ENCODE measurements around the gene ITPRIP. TPM values are rescaled to one million over a fixed set of nuclear protein-coding genes. Genes with fewer than 3 reads are reported as not detected.

The ITPRIP gene
- total and polyA plus RNA-seq, 2 donors (not counting 1 experiment from before 2014, with no cell fraction given), result 6.8 to 18.8 TPM

DNA sequence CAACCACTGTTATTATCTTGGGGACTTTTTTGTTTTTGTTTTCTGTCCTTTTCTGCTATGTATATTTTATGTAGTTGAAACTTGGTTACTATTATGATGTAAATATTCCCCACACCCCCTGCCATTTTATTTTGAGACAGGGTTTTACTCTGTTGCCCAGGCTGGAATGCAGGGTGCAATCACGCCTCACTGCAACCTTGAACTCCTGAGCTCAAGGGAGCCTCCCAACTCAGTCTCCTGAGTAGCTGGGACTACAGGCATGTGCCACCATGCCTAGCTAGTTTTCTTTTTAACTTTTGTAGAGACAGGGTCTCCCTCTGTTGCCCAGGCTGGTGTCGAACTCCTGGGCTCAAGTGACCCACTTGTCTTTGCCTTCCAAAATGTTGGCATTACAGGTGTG, 51.3 kb downstream of the ITPRIP start:
- no peaks in the 10 kb centered on the region for H4K20me1 ChIP-seq (ENCODE audit: control insufficient read depth, extremely low read depth, insufficient read depth, low read length)
- no peaks in the 10 kb centered on the region for H3K27me3 ChIP-seq (ENCODE audit: control insufficient read depth, insufficient read depth, low read length)
- no peak overlapping the region for H3K9ac ChIP-seq (ENCODE audit: insufficient read depth, low read length)
- no peak overlapping the region for H3K4me3 ChIP-seq (replicated peaks in 1 of 4; ENCODE audit: control extremely low read depth in 1 of 4, insufficient read depth in 1 of 4, low read depth in 3 of 4, low read length in 4 of 4)
- H2AFZ ChIP-seq (ENCODE audit: low read length), result no peak overlapping the region
- H3K9me3 ChIP-seq (ENCODE audit: control insufficient read depth, insufficient read depth, low read depth, low read length), result no peaks in the 10 kb centered on the region
- TF ChIP-seq, protein P1, sequence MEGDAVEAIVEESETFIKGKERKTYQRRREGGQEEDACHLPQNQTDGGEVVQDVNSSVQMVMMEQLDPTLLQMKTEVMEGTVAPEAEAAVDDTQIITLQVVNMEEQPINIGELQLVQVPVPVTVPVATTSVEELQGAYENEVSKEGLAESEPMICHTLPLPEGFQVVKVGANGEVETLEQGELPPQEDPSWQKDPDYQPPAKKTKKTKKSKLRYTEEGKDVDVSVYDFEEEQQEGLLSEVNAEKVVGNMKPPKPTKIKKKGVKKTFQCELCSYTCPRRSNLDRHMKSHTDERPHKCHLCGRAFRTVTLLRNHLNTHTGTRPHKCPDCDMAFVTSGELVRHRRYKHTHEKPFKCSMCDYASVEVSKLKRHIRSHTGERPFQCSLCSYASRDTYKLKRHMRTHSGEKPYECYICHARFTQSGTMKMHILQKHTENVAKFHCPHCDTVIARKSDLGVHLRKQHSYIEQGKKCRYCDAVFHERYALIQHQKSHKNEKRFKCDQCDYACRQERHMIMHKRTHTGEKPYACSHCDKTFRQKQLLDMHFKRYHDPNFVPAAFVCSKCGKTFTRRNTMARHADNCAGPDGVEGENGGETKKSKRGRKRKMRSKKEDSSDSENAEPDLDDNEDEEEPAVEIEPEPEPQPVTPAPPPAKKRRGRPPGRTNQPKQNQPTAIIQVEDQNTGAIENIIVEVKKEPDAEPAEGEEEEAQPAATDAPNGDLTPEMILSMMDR (conservative IDR thresholded peaks at IDR 0.05 in 1 of 2, IDR thresholded peaks at IDR 0.05 in 1 of 2; ENCODE audit: low read depth in 1 of 2, low read length in 2 of 2), result no peak
- TF ChIP-seq EZH2 (IDR thresholded peaks at IDR 0.05; ENCODE audit: low read length, missing control alignments), result no peak
- H3K27ac ChIP-seq (ENCODE audit: insufficient read depth, low read length), result no peak overlapping the region
- DNase-seq (ENCODE audit: low read depth in 2 of 2), result no peak
- H3K4me2 ChIP-seq (ENCODE audit: extremely low read depth, insufficient read depth, low read length), result no peak overlapping the region
- no peaks in the 10 kb centered on the region for H3K36me3 ChIP-seq (ENCODE audit: control insufficient read depth, insufficient read depth, low read length)
- no peaks in the 10 kb centered on the region for H3K79me2 ChIP-seq (ENCODE audit: control insufficient read depth, insufficient read depth, low read length)
- peaks cover 2% of the 10 kb centered on the region for H3K4me1 ChIP-seq (ENCODE audit: control insufficient read depth, extremely low read depth, insufficient read depth, low read length)

DNA sequence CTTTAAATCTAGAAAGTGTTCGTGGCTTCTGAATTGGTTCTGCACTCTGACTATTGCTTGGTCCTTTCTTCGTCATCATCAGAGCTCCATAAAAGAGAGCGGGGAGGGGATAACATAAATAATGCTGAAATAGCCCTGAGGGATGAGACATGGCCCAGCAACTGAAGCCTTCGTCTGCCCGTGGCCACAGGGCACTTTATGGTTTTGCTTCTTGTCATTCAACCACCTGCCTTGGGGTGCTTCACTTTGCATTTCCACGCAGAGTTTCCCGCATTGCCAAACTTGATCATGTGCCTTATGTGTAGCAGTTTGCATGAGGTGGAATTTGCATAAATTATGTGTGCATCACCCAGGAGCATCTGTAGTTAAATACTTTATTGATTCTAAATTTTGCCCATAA, 53.4 kb downstream of the ITPRIP start:
- no peak overlapping the region for H3K4me3 ChIP-seq (replicated peaks in 1 of 4; ENCODE audit: control extremely low read depth in 1 of 4, insufficient read depth in 1 of 4, low read depth in 3 of 4, low read length in 4 of 4)
- no peak overlapping the region for H3K27ac ChIP-seq (ENCODE audit: insufficient read depth, low read length)
- H4K20me1 ChIP-seq (ENCODE audit: control insufficient read depth, extremely low read depth, insufficient read depth, low read length), result no peaks in the 10 kb centered on the region
- H3K36me3 ChIP-seq (ENCODE audit: control insufficient read depth, insufficient read depth, low read length), result no peaks in the 10 kb centered on the region
- no peak for TF ChIP-seq EZH2 (IDR thresholded peaks at IDR 0.05; ENCODE audit: low read length, missing control alignments)
- TF ChIP-seq, protein P1 (conservative IDR thresholded peaks at IDR 0.05 in 1 of 2, IDR thresholded peaks at IDR 0.05 in 1 of 2; ENCODE audit: low read depth in 1 of 2, low read length in 2 of 2), result no peak
- no peak overlapping the region for H2AFZ ChIP-seq (ENCODE audit: low read length)
- H3K9me3 ChIP-seq (ENCODE audit: control insufficient read depth, insufficient read depth, low read depth, low read length), result no peaks in the 10 kb centered on the region
- H3K79me2 ChIP-seq (ENCODE audit: control insufficient read depth, insufficient read depth, low read length), result no peaks in the 10 kb centered on the region
- no peak overlapping the region for H3K4me2 ChIP-seq (ENCODE audit: extremely low read depth, insufficient read depth, low read length)
- H3K4me1 ChIP-seq (ENCODE audit: control insufficient read depth, extremely low read depth, insufficient read depth, low read length), result no peaks in the 10 kb centered on the region
- no peak overlapping the region for H3K9ac ChIP-seq (ENCODE audit: insufficient read depth, low read length)
- no peak for DNase-seq (ENCODE audit: low read depth in 2 of 2)
- H3K27me3 ChIP-seq (ENCODE audit: control insufficient read depth, insufficient read depth, low read length), result no peaks in the 10 kb centered on the region

- Histone ChIP-seq H3K9me3 (ENCODE audit: control insufficient read depth, insufficient read depth, low read depth, low read length) (no peaks in the 10 kb centered on the region), H2AFZ (ENCODE audit: low read length) (no peak overlapping the region), H3K79me2 (ENCODE audit: control insufficient read depth, insufficient read depth, low read length) (no peaks in the 10 kb centered on the region), H3K27me3 (ENCODE audit: control insufficient read depth, insufficient read depth, low read length) (no peaks in the 10 kb centered on the region), H3K27ac (ENCODE audit: insufficient read depth, low read length) (no peak overlapping the region), H3K4me3 (replicated peaks in 1 of 4; ENCODE audit: control extremely low read depth in 1 of 4, insufficient read depth in 1 of 4, low read depth in 3 of 4, low read length in 4 of 4) (no peak overlapping the region), H3K4me2 (ENCODE audit: extremely low read depth, insufficient read depth, low read length) (no peak overlapping the region), H4K20me1 (ENCODE audit: control insufficient read depth, extremely low read depth, insufficient read depth, low read length) (no peaks in the 10 kb centered on the region), H3K9ac (ENCODE audit: insufficient read depth, low read length) (no peak overlapping the region), H3K36me3 (ENCODE audit: control insufficient read depth, insufficient read depth, low read length) (no peaks in the 10 kb centered on the region), H3K4me1 (ENCODE audit: control insufficient read depth, extremely low read depth, insufficient read depth, low read length) (no peaks in the 10 kb centered on the region)
- DNase-seq (ENCODE audit: low read depth in 2 of 2), result no peak
- TF ChIP-seq EZH2 (IDR thresholded peaks at IDR 0.05; ENCODE audit: low read length, missing control alignments), result no peak
- TF ChIP-seq, protein P1 (conservative IDR thresholded peaks at IDR 0.05 in 1 of 2, IDR thresholded peaks at IDR 0.05 in 1 of 2; ENCODE audit: low read depth in 1 of 2, low read length in 2 of 2), result no peak
Observed at GRCh38 chr10:104281694-104282093, 56.6 kb downstream of the ITPRIP start.

All from fibroblast of lung (primary cell).